Ishikawa (cell line): Measurements from ENCODE around the gene PTPMT1.
A peak's percentile ranks its signal among the peaks of the same experiment; 100 is the strongest.

Source experiments
- CEBPB ChIP-seq: IDR thresholded peaks from 2 replicates; pipeline ENCODE4 v1.6.1; 2012
- CREB1 ChIP-seq: IDR thresholded peaks from 2 replicates; pipeline ENCODE4 v1.6.1; 2012; ENCODE audit warnings: low read depth
- EGR1 ChIP-seq: IDR thresholded peaks from 2 replicates; pipeline ENCODE4 v1.6.1; 2012
- EP300 ChIP-seq: IDR thresholded peaks from 2 replicates; pipeline ENCODE4 v1.6.1; 2012; ENCODE audit warnings: borderline replicate concordance
- FOXM1 ChIP-seq: IDR thresholded peaks from 2 replicates; pipeline ENCODE4 v1.6.1; 2012; ENCODE audit warnings: low read depth, borderline replicate concordance
- MAX ChIP-seq: IDR thresholded peaks from 2 replicates; pipeline ENCODE4 v1.6.1; 2012
- NFIC ChIP-seq: IDR thresholded peaks from 2 replicates; pipeline ENCODE4 v1.6.1; 2012
- RAD21 ChIP-seq: IDR thresholded peaks from 2 replicates; pipeline ENCODE4 v1.6.1; 2012; ENCODE audit warnings: low read depth
- REST ChIP-seq: IDR thresholded peaks from 2 replicates; pipeline ENCODE4 v1.6.1; 2012; ENCODE audit warnings: low read depth, mild to moderate bottlenecking
- TAF1 ChIP-seq: IDR thresholded peaks from 2 replicates; pipeline ENCODE4 v1.6.1; 2012; ENCODE audit warnings: low read depth, mild to moderate bottlenecking
- TCF12 ChIP-seq: IDR thresholded peaks from 2 replicates; pipeline ENCODE4 v1.6.1; 2012; ENCODE audit warnings: low read depth
- TEAD4 ChIP-seq: IDR thresholded peaks from 2 replicates; pipeline ENCODE4 v1.6.1; 2012
- USF1 ChIP-seq: IDR thresholded peaks from 2 replicates; pipeline ENCODE4 v1.6.1; 2012
- YY1 ChIP-seq: IDR thresholded peaks from 2 replicates; pipeline ENCODE4 v1.6.1; 2012; ENCODE audit warnings: low read depth
- ZBTB7A ChIP-seq: IDR thresholded peaks from 2 replicates; pipeline ENCODE4 v1.6.1; 2012; ENCODE audit warnings: low read depth

PTPMT1 gene

GRCh38 chr11:47578524-47579494 is 13.4 kb downstream of the PTPMT1 start, which contains the start of the genes KBTBD4 and NDUFS3:
Gene KBTBD4 (minus strand): TSS chr11:47578970. CDS start chr11:47578951, 19 bp downstream.
Gene NDUFS3 (plus strand): TSS chr11:47579074. CDS start chr11:47579092, 18 bp downstream.
- TF ChIP-seq TCF12 (peak; percentile 89), FOXM1 (0 out of 2 replicates have a peak, but pooled peaks have one; percentile 26), USF1 (peak; percentile 77), TAF1 (peak; percentile 99), YY1 (peak; percentile 97), CEBPB (peak; percentile 3; the same call in 1 of the 2 replicates), EP300 (peak; percentile 47; the same call in 1 of the 2 replicates), TEAD4 (peak; percentile 40; the same call in 1 of the 2 replicates), RAD21 (no peak), REST (no peak), MAX (peak; percentile 92), EGR1 (peak; percentile 17; the same call in 1 of the 2 replicates), ZBTB7A (no peak), NFIC (peak; percentile 73), CREB1 (no peak)

- TF ChIP-seq ZBTB7A: no peak
- no peak for TF ChIP-seq USF1
- TF ChIP-seq CEBPB: no peak
- no peak for TF ChIP-seq EGR1
- no peak for TF ChIP-seq NFIC
- no peak for TF ChIP-seq EP300
- TF ChIP-seq RAD21: no peak
Observed at GRCh38 chr11:47583844-47584243, 18.4 kb downstream of the PTPMT1 start.

GRCh38 chr11:47586098-47586855 is 20.9 kb downstream of the PTPMT1 start, which contains the start of gene FAM180B:
Gene FAM180B (plus strand): TSS chr11:47586678. CDS start chr11:47586769, 91 bp downstream.
- TF ChIP-seq EGR1 (no peak), MAX (no peak), TAF1 (no peak), YY1 (no peak), RAD21 (no peak), USF1 (no peak), ZBTB7A (no peak), EP300 (no peak), TEAD4 (no peak), FOXM1 (no peak), CEBPB (no peak), REST (no peak), TCF12 (no peak), NFIC (no peak)

- TF ChIP-seq MAX (no peak), USF1 (no peak), RAD21 (no peak), REST (no peak), EP300 (no peak), YY1 (no peak), CEBPB (no peak), EGR1 (no peak), FOXM1 (no peak)
Observed at GRCh38 chr11:47587039-47587716, 21.8 kb downstream of the PTPMT1 start.
